HG03575 (cell line): ENCODE measurements around the gene ZNF263.

Experiments
- ATAC-seq: cut with Tn5 transposase; IDR thresholded peaks from one replicate; pipeline ENCODE4 v1.9.1; 2021; ENCODE audit not compliant: unreplicated experiment, insufficient number of reproducible peaks, low FRiP score; ENCODE audit errors: extremely low read depth

ZNF263 gene

GRCh38 chr16:3282730-3283542, at the start of gene ZNF263:
Gene ZNF263, plus strand, starts transcription at chr16:3283491. Its CDS starts 328 bp downstream, at chr16:3283819.
- ATAC-seq = peak; percentile 32

GRCh38 chr16:3234543-3234856, 48.8 kb upstream of the ZNF263 start:
- no peak for ATAC-seq

- ATAC-seq = no peak
Observed at GRCh38 chr16:3234857-3235561, 48.3 kb upstream of the ZNF263 start, which contains the start of gene ZNF200. Gene ZNF200, minus strand, starts transcription at chr16:3235158. Its CDS starts 1,403 bp downstream, at chr16:3233755.

GRCh38 chr16:3235856-3236669, 47.2 kb upstream of the ZNF263 start:
- no peak for ATAC-seq

GRCh38 chr16:3241761-3242160, 41.5 kb upstream of the ZNF263 start:
- ATAC-seq = no peak

GRCh38 chr16:3242709-3243108, 40.6 kb upstream of the ZNF263 start:
- no peak for ATAC-seq

- ATAC-seq = no peak
Observed at GRCh38 chr16:3243882-3244281, 39.4 kb upstream of the ZNF263 start.

- ATAC-seq = no peak
Observed at GRCh38 chr16:3246002-3246401, 37.3 kb upstream of the ZNF263 start.

GRCh38 chr16:3246876-3247275, 36.4 kb upstream of the ZNF263 start:
- no peak for ATAC-seq

- ATAC-seq = no peak
Observed at GRCh38 chr16:3248596-3248995, 34.7 kb upstream of the ZNF263 start.

- ATAC-seq = no peak
Observed at GRCh38 chr16:3249020-3249419, 34.3 kb upstream of the ZNF263 start.

GRCh38 chr16:3249451-3249850, 33.8 kb upstream of the ZNF263 start:
- no peak for ATAC-seq

- no peak for ATAC-seq
Observed at GRCh38 chr16:3252967-3253366, 30.3 kb upstream of the ZNF263 start.

- ATAC-seq = no peak
Observed at GRCh38 chr16:3254309-3254708, 29.0 kb upstream of the ZNF263 start.

GRCh38 chr16:3256146-3256865, 27.0 kb upstream of the ZNF263 start, which contains the start of gene MEFV:
Gene MEFV, minus strand, starts transcription at chr16:3256633. Its CDS starts 46 bp downstream, at chr16:3256587.
- ATAC-seq = no peak

GRCh38 chr16:3256866-3257465, 26.3 kb upstream of the ZNF263 start:
- ATAC-seq = no peak

GRCh38 chr16:3259836-3260235, 23.5 kb upstream of the ZNF263 start:
- ATAC-seq = no peak

GRCh38 chr16:3262517-3262916, 20.8 kb upstream of the ZNF263 start:
- no peak for ATAC-seq
